ENCODE data around the gene PPP1CA. TPM values are rescaled to one million over a fixed set of nuclear protein-coding genes. Genes with fewer than 3 reads are reported as not detected.

The PPP1CA gene
- total RNA-seq, 1 donor from 2014 or later = 103 TPM

DNA sequence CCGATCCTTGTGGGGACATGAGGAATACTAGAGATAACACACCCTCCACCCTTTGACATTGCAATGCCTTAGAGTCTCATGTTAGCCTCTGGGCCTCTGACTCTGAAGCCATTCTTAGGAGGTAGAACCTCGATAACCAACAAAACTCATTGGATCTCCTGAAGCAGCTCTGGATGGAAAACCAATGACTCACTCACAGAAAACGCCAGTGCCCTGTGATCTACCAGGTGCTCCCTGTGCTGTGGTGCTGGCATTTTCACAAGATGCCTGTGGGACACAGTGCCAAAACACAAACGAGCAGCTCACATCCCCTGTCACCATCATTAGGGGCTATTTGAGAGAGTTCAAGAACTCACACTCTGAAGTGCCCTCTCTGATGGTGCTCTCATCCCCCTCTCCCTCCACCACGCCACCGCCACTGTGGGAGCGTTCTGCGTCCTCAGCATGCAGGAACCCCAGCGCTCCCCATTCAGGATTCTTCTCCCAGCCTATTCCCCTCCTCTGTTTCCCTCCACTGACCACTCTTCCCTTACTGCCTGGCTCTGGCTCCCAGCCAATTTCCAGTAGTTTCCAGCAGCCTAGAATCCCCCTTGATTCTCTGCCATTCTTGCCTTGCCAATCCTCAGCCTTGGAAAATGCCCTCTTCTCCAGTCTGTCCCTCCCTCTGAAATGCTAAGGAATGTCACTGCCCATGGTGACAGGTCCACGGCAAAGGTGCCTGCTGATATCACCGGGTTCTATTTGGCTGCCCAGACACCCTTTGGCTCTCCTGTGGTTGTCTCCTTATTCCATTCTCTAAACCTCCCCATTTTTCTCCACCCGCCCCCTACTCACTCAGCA is 43.6 kb downstream of the PPP1CA start:
- TF ChIP-seq, protein P1, sequence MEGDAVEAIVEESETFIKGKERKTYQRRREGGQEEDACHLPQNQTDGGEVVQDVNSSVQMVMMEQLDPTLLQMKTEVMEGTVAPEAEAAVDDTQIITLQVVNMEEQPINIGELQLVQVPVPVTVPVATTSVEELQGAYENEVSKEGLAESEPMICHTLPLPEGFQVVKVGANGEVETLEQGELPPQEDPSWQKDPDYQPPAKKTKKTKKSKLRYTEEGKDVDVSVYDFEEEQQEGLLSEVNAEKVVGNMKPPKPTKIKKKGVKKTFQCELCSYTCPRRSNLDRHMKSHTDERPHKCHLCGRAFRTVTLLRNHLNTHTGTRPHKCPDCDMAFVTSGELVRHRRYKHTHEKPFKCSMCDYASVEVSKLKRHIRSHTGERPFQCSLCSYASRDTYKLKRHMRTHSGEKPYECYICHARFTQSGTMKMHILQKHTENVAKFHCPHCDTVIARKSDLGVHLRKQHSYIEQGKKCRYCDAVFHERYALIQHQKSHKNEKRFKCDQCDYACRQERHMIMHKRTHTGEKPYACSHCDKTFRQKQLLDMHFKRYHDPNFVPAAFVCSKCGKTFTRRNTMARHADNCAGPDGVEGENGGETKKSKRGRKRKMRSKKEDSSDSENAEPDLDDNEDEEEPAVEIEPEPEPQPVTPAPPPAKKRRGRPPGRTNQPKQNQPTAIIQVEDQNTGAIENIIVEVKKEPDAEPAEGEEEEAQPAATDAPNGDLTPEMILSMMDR (IDR thresholded peaks at IDR 0.05; ENCODE audit: unreplicated experiment) = no peak
- Mint-ChIP-seq H3K4me1 (peaks cover 27% of the 10 kb centered on the region), H3K27me3 (ENCODE audit: low read depth) (no peaks in the 10 kb centered on the region), H3K36me3 (no peaks in the 10 kb centered on the region), H3K27ac (no peak overlapping the region), H3K9me3 (no peaks in the 10 kb centered on the region), H3K4me3 (no peak overlapping the region)
- no peak for DNase-seq (ENCODE audit: low spot score in 2 of 2, unreplicated experiment in 2 of 2)

DNA sequence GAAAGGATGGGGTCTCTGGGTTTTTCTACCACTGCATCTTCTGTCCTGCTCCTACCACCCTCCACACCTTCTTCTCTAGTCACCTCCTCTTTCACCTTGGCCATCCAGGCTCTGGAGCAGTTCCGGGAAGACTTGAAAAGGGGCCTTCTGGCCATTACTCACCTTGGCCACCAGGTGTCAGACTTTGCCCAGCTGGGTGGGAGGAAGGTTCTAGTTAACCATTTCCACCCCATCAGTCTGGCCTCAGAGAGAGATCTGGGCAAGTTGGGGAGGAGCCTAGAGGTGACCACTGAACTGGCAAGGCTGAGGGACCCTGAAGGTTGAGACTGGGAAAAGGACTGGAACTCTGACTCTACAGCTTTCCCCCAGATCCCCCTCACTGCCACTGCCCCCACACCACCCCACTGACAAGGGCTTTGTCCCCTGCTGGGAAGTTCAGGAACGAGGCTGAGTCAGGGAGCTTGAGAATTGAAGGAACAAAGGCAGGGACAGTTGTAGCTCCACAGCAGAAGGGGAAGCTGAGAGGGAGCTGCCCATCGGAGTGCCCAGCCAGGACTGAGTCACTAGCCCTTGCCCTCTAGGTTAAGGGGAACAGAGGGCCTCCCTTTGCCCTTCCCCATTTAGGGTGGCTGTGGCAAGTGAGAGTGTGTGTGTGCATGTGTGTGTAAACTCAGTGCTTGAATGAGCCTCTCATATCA is 44.6 kb downstream of the PPP1CA start:
- no peak overlapping the region for H3K4me3 Mint-ChIP-seq
- no peaks in the 10 kb centered on the region for H3K36me3 Mint-ChIP-seq
- DNase-seq (ENCODE audit: low spot score in 2 of 2, unreplicated experiment in 2 of 2) = peak in 1 of 2 experiments; percentile 73

DNA sequence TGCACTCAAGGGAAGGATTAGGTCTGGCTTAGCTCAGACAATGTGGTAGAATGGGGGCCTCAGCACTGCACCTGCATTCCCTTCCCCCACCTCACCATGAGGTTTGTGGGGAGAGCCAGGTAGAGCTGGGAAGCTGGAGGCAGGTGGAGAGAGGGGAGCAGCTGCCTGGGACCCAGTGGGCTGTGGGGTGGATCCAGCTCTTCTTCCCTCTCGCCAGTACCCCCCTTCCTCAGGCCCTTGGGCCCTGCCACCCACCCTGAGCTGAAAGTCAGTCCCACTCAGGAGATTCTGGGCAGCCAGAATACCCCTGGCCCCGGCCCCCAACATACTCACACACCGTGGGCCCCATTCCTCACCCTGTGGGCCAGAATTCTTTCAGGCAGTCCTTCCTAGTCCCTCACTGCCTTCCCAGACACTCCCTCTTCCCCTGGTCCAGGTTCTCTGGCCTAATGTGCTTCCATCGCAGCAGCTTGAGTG is 45.2 kb downstream of the PPP1CA start:
- H3K27ac Mint-ChIP-seq = peak overlapping the region; percentile 23
- no peaks in the 10 kb centered on the region for H3K36me3 Mint-ChIP-seq
- H3K27me3 Mint-ChIP-seq (ENCODE audit: low read depth) = no peaks in the 10 kb centered on the region
- H3K4me1 Mint-ChIP-seq = peaks cover 35% of the 10 kb centered on the region
- TF ChIP-seq, protein P1 (IDR thresholded peaks at IDR 0.05; ENCODE audit: unreplicated experiment) = no peak
- DNase-seq (ENCODE audit: low spot score in 2 of 2, unreplicated experiment in 2 of 2) = no peak
- no peak overlapping the region for H3K4me3 Mint-ChIP-seq
- no peaks in the 10 kb centered on the region for H3K9me3 Mint-ChIP-seq

More for the DNA sequence above, 44.6 kb downstream of the PPP1CA start:
- TF ChIP-seq, protein P1 (IDR thresholded peaks at IDR 0.05; ENCODE audit: unreplicated experiment) = peak; percentile 94
- Mint-ChIP-seq H3K27me3 (ENCODE audit: low read depth) (no peaks in the 10 kb centered on the region), H3K27ac (peak overlapping the region; percentile 23), H3K4me1 (peaks cover 33% of the 10 kb centered on the region), H3K9me3 (no peaks in the 10 kb centered on the region)

DNA sequence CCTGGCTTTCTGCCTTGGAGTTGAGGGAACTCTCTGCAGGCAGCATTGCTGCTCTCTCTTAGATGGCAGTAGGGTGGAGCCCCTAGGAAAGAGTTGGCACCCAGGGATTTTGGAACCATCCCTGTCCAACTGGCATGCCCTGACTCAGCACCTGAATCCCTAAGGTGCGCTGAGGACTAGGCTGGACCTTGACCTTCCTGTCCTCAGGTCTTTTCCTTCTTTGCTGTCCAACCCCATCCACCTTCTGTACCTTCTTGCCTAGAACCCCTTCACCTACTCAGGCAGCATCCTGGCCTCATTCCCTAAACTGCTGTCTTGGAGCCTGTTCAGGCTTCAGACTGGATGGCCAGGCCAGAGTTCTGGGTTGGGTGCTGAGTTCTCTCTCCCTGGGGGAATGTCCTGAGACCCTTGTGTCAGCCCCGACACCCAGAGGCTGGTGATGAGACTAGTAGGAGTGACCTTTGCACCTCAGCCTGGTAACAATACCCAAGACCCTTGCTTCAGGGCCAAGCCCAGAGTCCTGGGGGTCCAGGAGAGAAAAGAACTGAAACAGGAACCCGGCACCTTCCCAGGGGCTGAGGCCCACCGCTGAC is 45.8 kb downstream of the PPP1CA start:
- H3K9me3 Mint-ChIP-seq = no peaks in the 10 kb centered on the region
- H3K36me3 Mint-ChIP-seq = no peaks in the 10 kb centered on the region
- no peaks in the 10 kb centered on the region for H3K27me3 Mint-ChIP-seq (ENCODE audit: low read depth)
- peaks cover 38% of the 10 kb centered on the region for H3K4me1 Mint-ChIP-seq
- TF ChIP-seq, protein P1 (IDR thresholded peaks at IDR 0.05; ENCODE audit: unreplicated experiment) = no peak
- H3K4me3 Mint-ChIP-seq = no peak overlapping the region
- H3K27ac Mint-ChIP-seq = no peak overlapping the region
- DNase-seq (ENCODE audit: low spot score in 2 of 2, unreplicated experiment in 2 of 2) = no peak

DNA sequence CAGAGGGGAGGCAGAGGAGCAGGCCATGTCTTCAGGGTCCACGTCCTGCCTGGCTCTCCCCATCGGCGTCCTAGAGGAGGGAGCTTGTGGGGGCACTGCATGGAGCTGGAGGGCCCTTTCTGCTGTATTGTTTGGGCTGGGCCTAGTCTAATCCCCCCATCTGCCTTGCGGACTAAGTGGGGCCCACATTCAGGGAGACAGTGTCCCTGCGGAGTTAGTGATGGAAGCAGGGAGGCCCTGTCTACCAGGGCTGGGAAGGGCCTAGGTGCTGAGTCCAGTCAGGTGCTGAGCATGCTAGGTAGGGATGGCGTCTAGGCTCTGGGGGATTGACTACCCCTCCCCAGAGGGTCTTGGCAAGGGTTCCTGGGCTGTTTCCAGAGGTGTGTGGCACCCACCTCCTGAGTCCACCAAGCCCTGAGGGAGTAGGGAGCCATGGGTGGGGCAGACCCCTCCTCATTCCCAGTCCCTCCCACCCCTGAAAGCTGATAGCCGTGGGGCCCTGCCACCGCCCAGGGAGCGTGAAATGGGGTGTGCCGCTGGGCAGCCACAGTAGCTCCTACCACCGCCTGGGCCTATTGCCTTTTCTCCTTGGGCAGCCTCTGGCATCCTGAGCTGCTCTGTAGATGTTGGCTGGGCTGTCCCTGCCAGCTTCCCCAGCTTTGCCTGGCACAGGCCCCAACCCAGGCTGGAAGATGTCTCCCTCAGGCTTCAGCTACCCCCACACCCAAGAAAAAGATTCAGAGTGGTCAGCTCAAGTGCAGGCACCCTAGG is 46.5 kb downstream of the PPP1CA start:
- Mint-ChIP-seq H3K36me3 (no peaks in the 10 kb centered on the region), H3K9me3 (no peaks in the 10 kb centered on the region), H3K4me1 (peaks cover 38% of the 10 kb centered on the region), H3K27ac (peak overlapping the region; percentile 92), H3K4me3 (no peak overlapping the region), H3K27me3 (ENCODE audit: low read depth) (no peaks in the 10 kb centered on the region)
- no peak for DNase-seq (ENCODE audit: low spot score in 2 of 2, unreplicated experiment in 2 of 2)
- TF ChIP-seq, protein P1 (IDR thresholded peaks at IDR 0.05; ENCODE audit: unreplicated experiment) = no peak

Data from mesothelial cell of epicardium (in vitro differentiated cells).